Right ventricle myocardium superior (tissue), 1 donor: ENCODE measurements around the gene XKR3. TPM values are rescaled to one million over a fixed set of nuclear protein-coding genes. Genes with fewer than 3 reads are reported as not detected.
"Not testable (repeated sequence)": the region's sequence is repeated elsewhere in the genome, so short reads cannot be mapped to it uniquely, and the experiment has no call there.

ENCODE experiments used
- ATAC-seq: fragments of 200-7000 bp; cut with Tn5 transposase; one replicate; pipeline ENCODE4 v1.9.1; 2020; ENCODE audit warnings: mild to moderate bottlenecking; ENCODE audit not compliant: poor library complexity
- DNase-seq: peaks from one replicate; pipeline ENCODE4 v3.0.0-alpha.2; 2020
- intact Hi-C: fragments of 100-400 bp; cut with DNase I; formaldehyde crosslinking; loops from one replicate; pipeline ENCODE4 v1.11.2; 2022
- total RNA-seq: library from RNA; stranded (reverse); fragmentation: NEBNext Ultra II Directional; extraction: Animal tissue kit (Norgen Biotek cat#: 25700); gene quantifications from one replicate; pipeline ENCODE4 v1.2.1, GENCODE V29; 2021
- donor health status: DM: no; HTN: yes; CAD: no; lungs with severe emphysema.

Gene XKR3
- total RNA-seq, 1 donor from 2014 or later, result not detected

GRCh38 chr22:16774911-16775500 lies 50.2 kb downstream of the XKR3 start:
- ATAC-seq, result no peak
- no peak for DNase-seq
- intact Hi-C loops, result no loop called here

- DNase-seq, ATAC-seq, intact Hi-C loops: not testable (repeated sequence)
Observed at GRCh38 chr22:16771569-16771968, 53.6 kb downstream of the XKR3 start.

GRCh38 chr22:16767927-16768326 lies 57.3 kb downstream of the XKR3 start:
- ATAC-seq, intact Hi-C loops, DNase-seq: not testable (repeated sequence)

GRCh38 chr22:16762224-16762623 lies 63.0 kb downstream of the XKR3 start:
- ATAC-seq, DNase-seq, intact Hi-C loops: not testable (repeated sequence)

GRCh38 chr22:16760416-16760815 lies 64.8 kb downstream of the XKR3 start:
- intact Hi-C loops, DNase-seq, ATAC-seq: not testable (repeated sequence)

- ATAC-seq, DNase-seq, intact Hi-C loops: not testable (repeated sequence)
Observed at GRCh38 chr22:16749282-16749681, 75.9 kb downstream of the XKR3 start.

- ATAC-seq, DNase-seq, intact Hi-C loops: not testable (repeated sequence)
Observed at GRCh38 chr22:16748160-16748929, 76.9 kb downstream of the XKR3 start.

- intact Hi-C loops, DNase-seq, ATAC-seq: not testable (repeated sequence)
Observed at GRCh38 chr22:16747266-16748159, 77.7 kb downstream of the XKR3 start.

- intact Hi-C loops, ATAC-seq, DNase-seq: not testable (repeated sequence)
Observed at GRCh38 chr22:16734271-16734670, 90.9 kb downstream of the XKR3 start.

Other genes starting within 250 kb of the XKR3 start
- gene CCT8L2, start 232.6 kb downstream of the XKR3 start, total RNA-seq, result not detected
- gene GAB4, start 182.8 kb upstream of the XKR3 start, total RNA-seq, result not detected